Measurements from ENCODE around the gene NT5C3A. TPM values are rescaled to one million over a fixed set of nuclear protein-coding genes. Genes with fewer than 3 reads are reported as not detected.
"Not testable (repeated sequence)": the region's sequence is repeated elsewhere in the genome, so short reads cannot be mapped to it uniquely, and the experiment has no call there.

Gene NT5C3A
- total and polyA plus RNA-seq, 7 experiments from 2014 or later: 36.6 to 64.8 (median 48.5) TPM

DNA sequence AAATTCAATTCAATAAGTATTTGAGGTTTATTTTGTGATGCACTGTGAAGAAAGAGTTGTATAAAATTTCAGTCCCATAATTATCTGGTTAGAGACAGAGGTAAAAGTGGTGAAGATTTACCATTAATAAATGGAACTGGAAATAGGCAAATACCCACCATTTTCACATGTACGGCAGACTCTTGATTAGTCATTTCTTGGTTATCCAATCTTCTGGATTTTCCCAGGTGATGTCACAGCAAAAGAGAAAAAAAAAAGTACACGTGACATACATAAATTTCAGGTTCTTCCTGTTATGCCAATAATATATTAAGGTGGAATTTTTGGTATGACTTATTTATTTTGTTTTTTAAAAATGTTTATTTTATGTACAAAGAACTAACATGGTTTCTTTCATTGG is 26.8 kb downstream of the NT5C3A start:
- POLR2A ChIA-PET: interaction anchor here (0.6 kb wide), 1 partner anchor 534 kb away, joined by 3 read pairs; no protein-coding TSS in a partner anchor
- DNase-seq (no peak), ATAC-seq (no peak)
- Mint-ChIP-seq H3K27me3 (no peaks in the 10 kb centered on the region), H3K27ac (no peak overlapping the region), H3K4me1 (peaks cover 15 to 54% (median 48%) of the 10 kb centered on the region in 7 donors), H3K4me3 (no peak overlapping the region), H3K9me3 (peaks cover 0 to 2% (median 0%) of the 10 kb centered on the region in 11 donors), H3K36me3 (peaks cover 0 to 14% (median 9%) of the 10 kb centered on the region in 5 donors)
- intact Hi-C loops (cut with micrococcal nuclease): no loop called here
- Histone ChIP-seq H3K4me1 (ENCODE audit: control insufficient read depth in 2 of 2, insufficient read depth in 2 of 2, low read length in 2 of 2) (peaks cover under 1 to 17% of the 10 kb centered on the region in 2 donors), H3K27me3 (ENCODE audit: control insufficient read depth in 2 of 2, insufficient read depth in 2 of 2, low read length in 2 of 2) (no peaks in the 10 kb centered on the region), H3K36me3 (ENCODE audit: control insufficient read depth in 2 of 3, insufficient read depth in 3 of 3, low read length in 3 of 3) (no peaks in the 10 kb centered on the region), H3K27ac (ENCODE audit: low read depth, low read length) (no peak overlapping the region), H3K9me3 (ENCODE audit: control insufficient read depth in 2 of 3, low read length in 3 of 3) (no peaks in the 10 kb centered on the region), H3K4me3 (ENCODE audit: low read length) (no peak overlapping the region)
- CTCF ChIA-PET: no interaction called here

DNA sequence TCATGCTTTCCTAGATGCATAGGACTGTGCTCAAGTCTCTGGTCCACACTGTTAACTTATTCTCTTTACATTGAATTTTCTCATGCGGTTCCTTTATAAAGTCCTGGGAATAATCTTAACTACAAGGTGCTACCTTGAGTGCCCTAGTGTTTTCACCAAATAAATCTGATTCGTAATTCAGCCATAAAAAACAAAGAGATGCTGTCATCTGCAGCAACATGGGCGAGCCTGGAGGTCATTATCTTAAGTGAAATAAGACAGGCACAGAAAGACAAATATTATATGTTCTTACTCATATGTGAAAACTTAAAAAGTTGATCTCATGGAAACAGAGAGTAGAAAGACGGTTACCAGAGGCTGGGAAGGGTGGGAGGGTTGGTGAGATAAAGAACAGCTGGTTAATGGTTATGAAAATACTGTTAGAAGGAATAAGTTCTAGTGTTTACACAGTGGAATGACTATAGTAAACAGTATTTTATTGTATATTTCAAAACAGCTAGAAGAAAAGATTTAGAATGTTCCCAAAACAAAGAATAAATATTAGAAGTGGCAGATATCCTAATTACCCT is 38.3 kb downstream of the NT5C3A start:
- intact Hi-C loops (cut with micrococcal nuclease): loop anchor here in 1 of 2 donors (2.0 kb wide), 1 partner anchor 17 kb away; no protein-coding TSS in a partner anchor
- H3K27me3 ChIP-seq (ENCODE audit: control insufficient read depth in 2 of 2, insufficient read depth in 2 of 2, low read length in 2 of 2): no peaks in the 10 kb centered on the region
- H3K36me3 ChIP-seq (ENCODE audit: control insufficient read depth in 2 of 3, insufficient read depth in 3 of 3, low read length in 3 of 3): peaks cover 6 to 35% (median 11%) of the 10 kb centered on the region in 3 experiments
- H3K27ac ChIP-seq (ENCODE audit: low read depth, low read length): no peak overlapping the region
- ChIA-PET POLR2A (no interaction called here), CTCF (interaction anchor here (0.5 kb wide), 1 partner anchor 16 kb away, joined by 3 read pairs; no protein-coding TSS in a partner anchor)
- no peak for DNase-seq
- no peak for ATAC-seq
- H3K4me1 ChIP-seq (ENCODE audit: control insufficient read depth in 2 of 2, insufficient read depth in 2 of 2, low read length in 2 of 2): no peaks in the 10 kb centered on the region
- H3K36me3 Mint-ChIP-seq: peaks cover 0 to 26% (median 14%) of the 10 kb centered on the region in 5 donors
- no peaks in the 10 kb centered on the region for H3K9me3 ChIP-seq (ENCODE audit: control insufficient read depth in 2 of 3, low read length in 3 of 3)
- H3K4me1 Mint-ChIP-seq: peaks cover 0 to 6% (median 0%) of the 10 kb centered on the region in 7 donors
- no peak overlapping the region for H3K4me3 ChIP-seq (ENCODE audit: low read length)
- no peaks in the 10 kb centered on the region for H3K27me3 Mint-ChIP-seq
- peak overlapping the region in 1 of 9 donors; percentile 2 for H3K27ac Mint-ChIP-seq
- H3K9me3 Mint-ChIP-seq: no peaks in the 10 kb centered on the region
- no peak overlapping the region for H3K4me3 Mint-ChIP-seq

DNA sequence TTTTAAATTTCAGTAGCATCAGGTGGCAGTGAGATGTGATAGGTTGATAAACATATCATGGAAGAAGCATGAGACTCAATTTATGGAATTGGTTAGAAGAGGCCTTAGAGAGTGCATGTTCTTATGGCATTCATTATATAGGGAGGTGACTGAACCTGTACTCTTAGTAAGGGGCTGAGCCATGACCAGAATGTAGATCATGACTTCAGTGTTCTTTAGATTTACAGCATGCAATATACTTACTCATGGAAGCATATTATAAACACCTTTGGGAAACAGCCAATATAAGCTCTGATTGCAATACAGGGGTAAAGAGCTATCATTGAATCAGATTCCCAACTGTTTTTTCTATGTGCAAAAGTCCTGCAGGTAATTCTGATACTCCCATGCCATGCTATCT is 50.2 kb downstream of the NT5C3A start:
- Mint-ChIP-seq H3K4me3 (no peak overlapping the region), H3K27me3 (no peaks in the 10 kb centered on the region), H3K4me1 (peaks cover 0 to 9% (median 0%) of the 10 kb centered on the region in 7 donors), H3K9me3 (no peaks in the 10 kb centered on the region), H3K36me3 (peaks cover 5 to 49% (median 31%) of the 10 kb centered on the region in 5 donors), H3K27ac (no peak overlapping the region)
- intact Hi-C loops (cut with micrococcal nuclease): no loop called here
- DNase-seq (no peak), ATAC-seq (no peak)
- ChIA-PET CTCF (no interaction called here), POLR2A (no interaction called here)
- Histone ChIP-seq H3K4me3 (ENCODE audit: low read length) (no peak overlapping the region), H3K4me1 (ENCODE audit: control insufficient read depth in 2 of 2, insufficient read depth in 2 of 2, low read length in 2 of 2) (no peaks in the 10 kb centered on the region), H3K27me3 (ENCODE audit: control insufficient read depth in 2 of 2, insufficient read depth in 2 of 2, low read length in 2 of 2) (no peaks in the 10 kb centered on the region), H3K27ac (ENCODE audit: low read depth, low read length) (no peak overlapping the region), H3K9me3 (ENCODE audit: control insufficient read depth in 2 of 3, low read length in 3 of 3) (no peaks in the 10 kb centered on the region), H3K36me3 (ENCODE audit: control insufficient read depth in 2 of 3, insufficient read depth in 3 of 3, low read length in 3 of 3) (peaks cover 0 to 40% (median 7%) of the 10 kb centered on the region in 3 experiments)

DNA sequence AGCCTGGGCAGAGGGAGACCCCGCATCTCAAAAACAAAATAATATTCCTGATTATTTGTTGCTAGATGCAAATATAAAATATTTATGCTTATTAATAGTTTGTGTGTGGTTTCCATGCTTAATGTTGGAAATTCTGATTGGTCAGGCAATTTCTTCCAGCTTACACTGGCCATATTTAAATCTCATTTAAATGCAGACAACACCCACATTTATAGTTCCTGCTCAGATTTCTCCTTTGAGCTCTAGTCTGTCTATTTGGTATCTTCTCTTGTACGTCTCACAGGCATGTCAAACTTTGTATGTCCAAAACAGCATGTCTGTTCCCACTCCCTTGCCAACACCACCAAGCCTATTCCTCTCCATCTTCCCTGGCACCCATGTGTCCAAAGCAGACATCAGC is 52.8 kb downstream of the NT5C3A start:
- Mint-ChIP-seq H3K27ac (peak overlapping the region in 4 of 9 donors; percentile 0 to 43 (median 34)), H3K4me3 (no peak overlapping the region), H3K9me3 (no peaks in the 10 kb centered on the region), H3K27me3 (no peaks in the 10 kb centered on the region), H3K36me3 (peaks cover 5 to 43% (median 22%) of the 10 kb centered on the region in 5 donors), H3K4me1 (peaks cover 0 to 9% (median 0%) of the 10 kb centered on the region in 7 donors)
- Histone ChIP-seq H3K4me1 (ENCODE audit: control insufficient read depth in 2 of 2, insufficient read depth in 2 of 2, low read length in 2 of 2) (no peaks in the 10 kb centered on the region), H3K27ac (ENCODE audit: low read depth, low read length) (no peak overlapping the region), H3K27me3 (ENCODE audit: control insufficient read depth in 2 of 2, insufficient read depth in 2 of 2, low read length in 2 of 2) (no peaks in the 10 kb centered on the region), H3K36me3 (ENCODE audit: control insufficient read depth in 2 of 3, insufficient read depth in 3 of 3, low read length in 3 of 3) (peaks cover 0 to 23% (median 4%) of the 10 kb centered on the region in 3 experiments), H3K9me3 (ENCODE audit: control insufficient read depth in 2 of 3, low read length in 3 of 3) (no peaks in the 10 kb centered on the region), H3K4me3 (ENCODE audit: low read length) (no peak overlapping the region)
- DNase-seq (no peak), ATAC-seq (no peak)
- ChIA-PET POLR2A (no interaction called here), CTCF (no interaction called here)
- intact Hi-C loops (cut with micrococcal nuclease): no loop called here

DNA sequence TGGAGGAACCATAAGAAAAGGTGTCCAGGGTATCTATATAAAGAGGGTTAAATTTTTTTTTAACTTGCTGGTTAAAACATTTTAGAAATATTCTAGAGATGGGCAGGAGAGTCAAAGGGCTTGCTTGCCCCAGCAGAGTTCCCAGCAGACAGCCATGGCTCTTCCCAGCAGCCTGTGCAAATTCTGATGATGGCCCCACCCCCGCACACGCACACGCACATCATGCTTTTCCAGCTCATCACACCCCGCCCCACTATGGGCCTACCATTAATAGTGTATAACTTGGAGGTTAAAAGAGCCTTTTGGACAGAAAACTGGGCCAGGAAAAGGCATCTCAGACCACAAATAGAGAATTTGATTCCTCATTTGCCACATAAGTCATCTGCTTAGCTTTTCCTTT is 56.9 kb downstream of the NT5C3A start:
- DNase-seq; ATAC-seq; POLR2A ChIA-PET; H3K27me3 ChIP-seq (ENCODE audit: control insufficient read depth in 2 of 2, insufficient read depth in 2 of 2, low read length in 2 of 2); H3K4me3 Mint-ChIP-seq; H3K36me3 ChIP-seq (ENCODE audit: control insufficient read depth in 2 of 3, insufficient read depth in 3 of 3, low read length in 3 of 3); H3K9me3 Mint-ChIP-seq; H3K4me1 ChIP-seq (ENCODE audit: control insufficient read depth in 2 of 2, insufficient read depth in 2 of 2, low read length in 2 of 2); intact Hi-C loops (cut with micrococcal nuclease); H3K27me3 Mint-ChIP-seq; H3K27ac ChIP-seq (ENCODE audit: low read depth, low read length); H3K4me3 ChIP-seq (ENCODE audit: low read length); H3K4me1 Mint-ChIP-seq; H3K27ac Mint-ChIP-seq; CTCF ChIA-PET; H3K9me3 ChIP-seq (ENCODE audit: control insufficient read depth in 2 of 3, low read length in 3 of 3): not testable (repeated sequence)
- H3K36me3 Mint-ChIP-seq: peaks cover 0 to 13% (median 5%) of the 10 kb centered on the region in 5 donors

DNA sequence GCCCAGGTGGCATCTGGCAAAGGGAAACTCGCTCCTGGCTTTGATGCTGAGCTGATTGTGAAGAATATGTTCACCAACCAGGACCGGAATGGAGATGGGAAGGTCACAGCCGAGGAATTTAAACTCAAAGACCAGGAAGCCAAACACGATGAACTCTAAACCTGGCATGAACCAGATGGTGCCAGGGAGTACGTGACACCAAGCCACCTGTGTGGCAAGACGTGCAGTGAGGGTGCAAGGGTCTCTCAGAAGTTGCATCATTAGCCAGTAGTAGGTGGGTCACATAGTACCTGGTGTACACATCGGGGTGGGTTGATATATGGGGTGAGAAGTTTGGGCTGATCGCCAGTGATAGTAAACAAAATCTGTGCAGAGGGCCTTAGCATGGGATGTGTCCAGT is 57.4 kb downstream of the NT5C3A start:
- CTCF ChIA-PET: not testable (repeated sequence)

DNA sequence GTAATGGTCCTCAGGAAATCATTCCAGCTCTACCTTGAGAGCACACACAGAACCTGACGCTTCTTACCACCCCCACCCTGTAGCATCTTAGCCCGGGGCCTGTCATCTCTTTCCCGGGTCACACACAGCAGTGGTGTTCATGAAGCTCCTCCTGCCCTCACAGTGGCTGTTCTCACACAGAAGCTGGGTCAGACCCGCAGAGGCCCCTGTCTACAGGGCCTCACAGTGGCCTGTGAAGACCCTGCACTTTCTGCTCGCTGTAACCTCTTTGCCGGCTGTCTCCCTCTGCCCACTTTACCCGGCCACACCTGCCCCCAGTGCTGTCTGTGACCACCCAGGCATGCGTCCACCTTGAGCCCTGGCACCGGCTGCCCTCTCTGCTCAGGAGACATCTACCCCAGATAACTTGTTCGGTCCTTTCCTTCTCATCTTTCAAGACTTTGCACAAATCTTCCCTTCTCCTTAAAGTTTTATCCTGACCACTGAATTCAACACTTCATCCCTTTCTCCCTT is 58.4 kb downstream of the NT5C3A start:
- H3K4me3 ChIP-seq (ENCODE audit: low read length); H3K27ac Mint-ChIP-seq; H3K4me1 ChIP-seq (ENCODE audit: control insufficient read depth in 2 of 2, insufficient read depth in 2 of 2, low read length in 2 of 2); H3K36me3 ChIP-seq (ENCODE audit: control insufficient read depth in 2 of 3, insufficient read depth in 3 of 3, low read length in 3 of 3); H3K9me3 ChIP-seq (ENCODE audit: control insufficient read depth in 2 of 3, low read length in 3 of 3); H3K4me1 Mint-ChIP-seq; H3K4me3 Mint-ChIP-seq; POLR2A ChIA-PET; H3K36me3 Mint-ChIP-seq; H3K9me3 Mint-ChIP-seq; ATAC-seq; H3K27me3 ChIP-seq (ENCODE audit: control insufficient read depth in 2 of 2, insufficient read depth in 2 of 2, low read length in 2 of 2); intact Hi-C loops (cut with micrococcal nuclease); CTCF ChIA-PET; DNase-seq; H3K27me3 Mint-ChIP-seq; H3K27ac ChIP-seq (ENCODE audit: low read depth, low read length): not testable (repeated sequence)

More for the DNA sequence above, 57.4 kb downstream of the NT5C3A start:
- H3K36me3 ChIP-seq (ENCODE audit: control insufficient read depth in 2 of 3, insufficient read depth in 3 of 3, low read length in 3 of 3); ATAC-seq; H3K27ac Mint-ChIP-seq; H3K27me3 ChIP-seq (ENCODE audit: control insufficient read depth in 2 of 2, insufficient read depth in 2 of 2, low read length in 2 of 2); POLR2A ChIA-PET; H3K27ac ChIP-seq (ENCODE audit: low read depth, low read length); H3K4me3 Mint-ChIP-seq; H3K4me3 ChIP-seq (ENCODE audit: low read length); H3K27me3 Mint-ChIP-seq; H3K4me1 ChIP-seq (ENCODE audit: control insufficient read depth in 2 of 2, insufficient read depth in 2 of 2, low read length in 2 of 2); intact Hi-C loops (cut with micrococcal nuclease); H3K9me3 Mint-ChIP-seq; H3K9me3 ChIP-seq (ENCODE audit: control insufficient read depth in 2 of 3, low read length in 3 of 3); H3K4me1 Mint-ChIP-seq; DNase-seq: not testable (repeated sequence)
- H3K36me3 Mint-ChIP-seq: peaks cover 0 to 10% (median 5%) of the 10 kb centered on the region in 5 donors

All from naive thymus-derived CD4-positive, alpha-beta T cell (primary cell).